Measurements from ENCODE around the gene GREB1L.

GRCh38 chr18:21277578-21277977 lies 35.5 kb downstream of the GREB1L start:
- TF ChIP-seq ZNF510 (CRISPR knock-in tag; IDR thresholded peaks at IDR 0.05; ENCODE audit: low read depth), result no peak
- no peak for TF ChIP-seq ATAD3A (CRISPR knock-in tag; IDR thresholded peaks at IDR 0.05)
- TF ChIP-seq KDM5A (IDR thresholded peaks at IDR 0.05; ENCODE audit: borderline replicate concordance, low read length), result no peak
- TF ChIP-seq KDM1A (CRISPR knock-in tag; IDR thresholded peaks at IDR 0.05), result no peak
- TF ChIP-seq EP300 (IDR thresholded peaks at IDR 0.05; ENCODE audit: low read depth in 2 of 2, low read length in 2 of 2), result no peak
- no peak for TF ChIP-seq EP300 (CRISPR knock-in tag; IDR thresholded peaks at IDR 0.05; ENCODE audit: borderline replicate concordance)

All from HepG2 (cell line).